Inflammatory macrophage treated with lipopolysaccharide for 4 hours (primary cell): ENCODE results near the gene SDK1.
"Not testable (repeated sequence)": the region's sequence is repeated elsewhere in the genome, so short reads cannot be mapped to it uniquely, and the experiment has no call there.

Experiments used
- DNase-seq: peaks from one replicate; pipeline ENCODE4 v3.0.0-alpha.2; 2020

SDK1 gene

GRCh38 chr7:3899559-3899991 is 598.5 kb downstream of the SDK1 start:
- no peak for DNase-seq

DNA sequence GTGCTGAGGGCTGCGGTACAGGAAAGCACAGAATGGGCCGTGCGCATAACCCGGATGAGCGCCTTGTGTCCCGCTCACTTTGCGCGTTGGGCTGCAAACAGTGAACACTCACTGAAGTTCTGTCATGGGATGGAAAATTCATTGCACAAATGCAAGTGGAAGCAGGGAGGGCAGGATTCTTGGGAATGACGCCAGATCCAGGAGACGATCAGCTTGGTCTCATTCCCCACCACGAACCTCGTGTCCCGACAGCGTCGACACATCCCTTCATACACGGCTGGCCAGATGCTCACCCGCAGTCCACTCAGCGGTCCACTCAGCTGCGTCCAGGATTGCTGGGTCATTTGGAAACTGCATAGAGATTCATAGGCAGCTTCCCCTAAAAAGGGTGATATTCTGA is 607.1 kb downstream of the SDK1 start:
- no peak for DNase-seq

- DNase-seq: no peak
These were observed 608.1 kb downstream of the SDK1 start for GRCh38 chr7:3909128-3909527.

- DNase-seq: no peak
These were observed 609.0 kb downstream of the SDK1 start for GRCh38 chr7:3910054-3910453.

- no peak for DNase-seq
These were observed 610.6 kb downstream of the SDK1 start for GRCh38 chr7:3911685-3912084.

DNA sequence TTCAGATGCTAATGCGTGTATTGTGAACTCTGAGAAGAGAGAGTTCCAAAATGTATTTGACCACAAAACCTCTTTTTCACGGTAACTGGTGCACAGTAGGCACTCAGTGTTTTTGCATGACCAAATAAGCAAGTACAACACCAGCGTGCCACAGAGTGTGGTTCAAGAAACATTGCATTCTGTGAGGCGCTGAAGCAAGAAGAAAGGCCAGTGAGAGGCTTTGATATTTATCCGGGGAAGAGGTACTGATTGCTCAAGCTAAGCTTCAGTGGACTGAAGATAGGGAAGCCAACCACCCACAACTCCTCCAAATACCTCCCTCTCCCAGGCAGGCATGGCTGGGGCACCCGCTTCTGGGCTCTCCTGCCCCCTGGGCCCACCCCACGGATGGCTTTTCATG is 611.2 kb downstream of the SDK1 start:
- DNase-seq: no peak

GRCh38 chr7:3914051-3914775 is 613.2 kb downstream of the SDK1 start:
- DNase-seq: peak; percentile 71

DNA sequence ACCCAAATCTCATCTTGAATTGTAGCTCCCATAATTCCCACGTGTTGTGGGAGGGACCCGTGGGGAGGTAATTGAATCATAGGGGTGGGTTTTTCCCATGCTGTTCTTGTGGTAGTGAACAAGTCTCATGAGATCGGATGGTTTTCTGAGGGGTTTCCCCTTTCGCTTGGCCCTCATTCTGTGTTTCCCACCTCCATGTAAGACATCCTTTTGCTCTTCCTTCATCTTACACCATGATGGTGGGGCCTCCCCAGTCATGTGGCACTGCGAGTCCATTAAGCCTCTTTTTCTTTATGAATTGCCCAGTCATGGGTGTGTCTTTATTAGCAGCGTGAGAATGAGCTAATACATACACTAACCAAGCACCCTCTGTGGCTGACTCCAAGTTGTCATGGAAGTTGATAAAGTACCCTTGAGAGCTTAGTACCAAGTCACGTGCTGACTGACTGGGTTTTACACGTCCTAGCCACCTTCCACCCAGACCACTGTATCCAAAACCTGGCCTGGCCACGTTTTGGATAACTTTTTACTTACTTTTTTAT is 614.4 kb downstream of the SDK1 start:
- peak; percentile 56 for DNase-seq

- DNase-seq: peak; percentile 56
These were observed 615.1 kb downstream of the SDK1 start for GRCh38 chr7:3916146-3916545.

DNA sequence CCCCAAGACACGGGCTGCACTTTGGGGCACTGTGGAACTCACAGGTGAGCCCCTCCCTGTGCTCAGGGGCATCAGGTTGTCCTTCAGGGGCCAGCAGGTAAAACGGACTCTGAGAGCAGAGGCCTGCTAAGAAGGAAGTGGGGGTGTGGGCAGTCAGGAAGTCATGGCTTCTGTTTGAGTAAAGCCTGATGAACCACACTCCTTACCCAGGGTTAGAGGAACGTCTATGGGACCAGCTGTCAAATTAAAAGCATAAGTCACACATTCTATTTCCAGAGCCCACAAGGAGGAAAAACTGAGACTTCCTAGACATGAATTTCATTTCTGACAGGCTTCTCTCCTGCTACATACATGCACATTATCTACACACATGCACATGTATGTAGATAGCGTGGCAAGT is 616.4 kb downstream of the SDK1 start:
- DNase-seq: peak; percentile 1

- DNase-seq: no peak
These were observed 617.5 kb downstream of the SDK1 start for GRCh38 chr7:3918576-3918975.

- peak; percentile 16 for DNase-seq
These were observed 621.2 kb downstream of the SDK1 start for GRCh38 chr7:3922175-3922635.

GRCh38 chr7:3923307-3923918 is 622.4 kb downstream of the SDK1 start:
- no peak for DNase-seq

GRCh38 chr7:3924277-3924676 is 623.2 kb downstream of the SDK1 start:
- no peak for DNase-seq

GRCh38 chr7:3927446-3928110 is 626.5 kb downstream of the SDK1 start:
- no peak for DNase-seq

DNA sequence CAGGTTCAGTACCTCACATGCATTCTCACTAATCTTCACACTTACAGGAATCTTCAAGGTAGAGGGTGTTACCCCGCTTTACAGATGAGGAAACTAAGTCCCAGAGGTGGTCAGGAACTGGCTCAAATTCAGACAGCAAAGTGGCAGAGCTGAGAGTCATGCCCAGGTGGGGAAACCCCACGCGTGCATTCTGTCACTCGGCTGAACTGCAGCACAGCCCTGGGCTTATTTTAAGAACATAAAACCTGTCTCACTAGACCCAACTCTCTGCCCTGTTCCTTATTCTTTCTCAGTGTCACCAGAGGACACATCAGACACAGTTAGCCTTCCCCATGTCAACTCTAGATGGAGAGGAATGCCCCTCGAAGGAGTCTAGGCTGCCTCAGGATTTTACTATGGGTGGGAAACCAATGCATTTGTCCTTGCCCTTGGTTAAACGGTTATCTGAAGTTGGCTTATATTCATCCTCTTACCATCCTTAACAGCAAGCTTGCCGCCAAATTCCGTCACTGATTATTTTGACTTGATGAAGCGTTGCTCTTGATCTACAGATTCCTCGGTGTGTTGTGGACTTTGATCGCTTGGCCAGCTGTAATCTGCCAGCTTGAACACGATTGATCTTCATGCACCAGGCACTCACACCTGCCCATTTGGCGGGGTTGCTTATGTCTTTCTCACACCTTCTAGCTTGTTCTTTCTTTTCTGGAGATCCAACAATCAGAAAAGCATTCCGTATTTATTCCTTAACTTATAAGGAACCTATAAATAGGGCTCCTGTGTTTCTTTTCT is 627.9 kb downstream of the SDK1 start:
- no peak for DNase-seq

GRCh38 chr7:3931843-3932242 is 630.8 kb downstream of the SDK1 start:
- no peak for DNase-seq

- DNase-seq: no peak
These were observed 636.1 kb downstream of the SDK1 start for GRCh38 chr7:3937146-3937545.

GRCh38 chr7:3937605-3938004 is 636.6 kb downstream of the SDK1 start:
- DNase-seq: no peak

- not testable (repeated sequence) for DNase-seq
These were observed 640.7 kb downstream of the SDK1 start for GRCh38 chr7:3941706-3942105.

DNA sequence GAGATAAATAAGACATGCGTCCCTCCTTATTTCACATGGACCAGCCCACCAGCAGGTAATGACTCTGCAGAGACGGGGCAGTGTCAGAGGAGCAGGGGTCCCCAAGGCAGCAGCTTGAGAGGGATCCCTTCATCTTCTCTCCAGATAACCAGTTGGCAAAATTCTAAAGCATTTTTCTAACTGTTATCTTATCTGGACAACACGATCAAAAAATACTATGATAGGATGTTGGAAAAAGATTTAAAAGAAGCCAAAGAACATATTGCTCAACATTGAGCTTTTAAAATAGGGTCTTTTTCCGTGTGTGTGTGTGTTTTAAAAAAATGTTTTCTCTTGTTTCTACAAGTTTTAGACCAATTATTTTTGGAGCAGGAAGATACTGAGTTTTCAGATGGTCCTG is 641.2 kb downstream of the SDK1 start:
- DNase-seq: no peak

- DNase-seq: no peak
These were observed 642.0 kb downstream of the SDK1 start for GRCh38 chr7:3942816-3943745.
